ENCODE results near the gene SLC5A9. TPM values are rescaled to one million over a fixed set of nuclear protein-coding genes. Genes with fewer than 3 reads are reported as not detected.

The SLC5A9 gene
- 0.16 TPM for total RNA-seq
- 0.27 TPM for polyA plus RNA-seq

DNA sequence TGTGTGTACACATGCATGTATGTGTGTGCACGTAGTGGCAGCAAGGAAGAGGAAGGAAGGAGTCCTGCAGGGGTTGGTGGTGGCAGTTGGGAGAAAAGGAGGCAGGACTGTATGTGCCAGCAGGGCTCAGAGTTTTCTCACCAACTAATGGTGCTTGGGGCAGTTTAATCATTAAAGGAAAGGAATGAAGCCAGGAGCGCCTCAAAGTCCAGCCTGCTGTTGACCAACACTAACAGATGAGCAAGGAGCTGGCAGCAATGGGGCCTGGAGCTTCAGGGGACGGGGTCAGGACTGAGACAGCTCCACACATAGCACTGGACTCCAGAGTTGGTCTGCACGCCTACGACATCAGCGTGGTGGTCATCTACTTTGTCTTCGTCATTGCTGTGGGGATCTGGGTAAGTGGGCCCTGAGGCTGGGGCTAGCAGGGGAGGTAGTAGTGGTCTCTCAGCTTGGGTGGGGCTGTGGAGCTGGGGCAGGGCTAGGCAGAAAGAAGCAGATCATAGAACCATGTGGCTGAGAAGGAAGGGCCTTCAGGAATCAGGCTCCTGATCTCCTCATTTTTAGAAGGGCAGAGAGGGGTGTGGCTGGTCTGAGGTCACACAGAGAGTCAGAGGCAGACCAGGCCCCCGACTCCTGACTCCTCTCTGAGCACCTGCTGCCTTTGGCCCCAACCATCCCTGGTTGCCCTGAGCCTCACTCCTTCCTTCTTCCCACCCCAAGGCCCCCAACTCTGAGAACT is at the start of gene SLC5A9:
Gene SLC5A9 (plus strand): TSS at position 216 of the 742 bp plus-strand sequence. CDS start 21 bp downstream, at position 237.
- 85% methylated on average over 8 of the region's 8 CpGs for WGBS
- H3K4me3 ChIP-seq (ENCODE audit: low read depth, low read length) = no peak within 1 kb of the TSS
- no peak within 1 kb of the TSS for H3K27ac ChIP-seq (ENCODE audit: low read depth)
- no peaks in the 10 kb centered on the region for H3K36me3 ChIP-seq (ENCODE audit: insufficient read depth)
- no peak for DNase-seq (ENCODE audit: extremely low spot score)
- H3K4me1 ChIP-seq (ENCODE audit: insufficient read depth) = no peaks in the 10 kb centered on the region

DNA sequence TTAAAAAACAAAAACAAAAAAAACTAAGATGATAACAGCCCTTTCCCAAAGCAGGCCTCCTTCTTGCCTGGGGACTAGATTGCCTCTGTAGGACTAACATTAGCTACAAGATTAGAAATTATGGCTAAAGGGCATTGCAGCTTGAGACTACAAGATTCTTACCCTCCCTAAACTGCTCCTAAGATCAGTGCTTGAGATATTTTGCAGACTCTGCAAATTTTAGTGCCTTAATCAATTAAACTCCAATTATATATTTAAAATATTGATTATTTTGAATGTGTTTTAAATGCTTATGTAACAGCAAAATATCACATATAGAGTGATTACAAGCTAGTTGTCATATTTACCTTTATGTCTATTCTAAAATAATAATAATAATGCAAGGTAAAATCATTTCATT is 47.4 kb upstream of the SLC5A9 start:
- no peak overlapping the region for H3K27ac ChIP-seq (ENCODE audit: low read depth)
- H3K4me1 ChIP-seq (ENCODE audit: insufficient read depth) = no peaks in the 10 kb centered on the region
- no peak for DNase-seq (ENCODE audit: extremely low spot score)
- H3K36me3 ChIP-seq (ENCODE audit: insufficient read depth) = no peaks in the 10 kb centered on the region
- no peak overlapping the region for H3K4me3 ChIP-seq (ENCODE audit: low read depth, low read length)

DNA sequence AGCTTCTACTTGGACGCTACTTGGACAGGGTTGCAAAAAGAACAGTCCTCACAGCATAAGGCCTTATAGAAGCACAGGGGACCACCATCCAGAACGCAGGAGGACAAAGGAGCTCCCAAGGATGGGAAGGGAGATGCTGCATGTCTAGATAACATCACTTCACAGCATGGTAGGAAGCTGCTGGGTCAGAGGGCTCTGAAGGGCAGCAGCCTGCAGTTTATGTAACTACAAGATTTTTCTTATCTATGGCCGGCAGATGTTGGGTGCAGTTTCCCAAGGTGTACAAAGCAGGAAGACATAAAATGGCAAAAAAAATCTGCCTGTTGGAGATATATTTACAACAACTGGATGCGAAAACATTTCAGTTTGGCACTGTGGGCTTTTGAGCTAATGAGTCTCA is 45.3 kb upstream of the SLC5A9 start:
- Histone ChIP-seq H3K4me3 (ENCODE audit: low read depth, low read length) (no peak overlapping the region), H3K27ac (ENCODE audit: low read depth) (no peak overlapping the region), H3K36me3 (ENCODE audit: insufficient read depth) (no peaks in the 10 kb centered on the region), H3K4me1 (ENCODE audit: insufficient read depth) (no peaks in the 10 kb centered on the region)
- no peak for DNase-seq (ENCODE audit: extremely low spot score)
- WGBS = 46% methylated on average over 4 of the region's 4 CpGs

DNA sequence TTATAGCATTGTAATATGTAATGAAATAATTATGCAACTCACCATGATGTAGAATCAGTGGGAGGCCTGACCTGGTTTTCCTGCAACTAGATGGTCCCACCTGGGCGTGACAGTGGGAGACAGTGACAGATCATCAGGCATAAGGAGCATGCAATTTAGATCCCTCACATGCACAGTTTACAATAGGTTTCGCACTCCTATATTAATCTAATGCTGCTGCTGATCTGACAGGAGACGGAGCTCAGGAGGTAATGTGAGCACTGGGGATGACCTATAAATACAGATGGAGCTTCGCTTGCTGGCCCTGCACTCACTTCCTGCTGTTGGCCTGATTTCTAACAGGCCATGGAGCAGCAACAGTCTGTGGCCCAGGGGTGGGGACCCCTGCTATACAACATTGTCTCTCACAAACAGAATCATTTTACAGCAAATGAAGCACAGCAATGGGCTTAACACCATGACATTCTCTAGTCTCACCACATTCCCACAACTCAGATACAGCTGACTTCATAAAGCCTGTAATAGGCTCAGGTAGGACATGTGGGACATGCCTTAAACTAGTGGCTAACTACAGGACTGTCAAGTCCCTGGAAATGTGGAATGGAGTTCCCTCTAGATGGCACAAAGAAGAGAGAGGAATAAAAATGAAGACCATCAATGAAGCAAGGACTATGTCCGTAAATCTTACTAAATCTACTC is 40.7 kb upstream of the SLC5A9 start:
- no peak for DNase-seq (ENCODE audit: extremely low spot score)
- no peaks in the 10 kb centered on the region for H3K36me3 ChIP-seq (ENCODE audit: insufficient read depth)
- no peaks in the 10 kb centered on the region for H3K4me1 ChIP-seq (ENCODE audit: insufficient read depth)
- no peak overlapping the region for H3K27ac ChIP-seq (ENCODE audit: low read depth)
- 87% methylated on average over 5 of the region's 5 CpGs for WGBS
- H3K4me3 ChIP-seq (ENCODE audit: low read depth, low read length) = no peak overlapping the region

DNA sequence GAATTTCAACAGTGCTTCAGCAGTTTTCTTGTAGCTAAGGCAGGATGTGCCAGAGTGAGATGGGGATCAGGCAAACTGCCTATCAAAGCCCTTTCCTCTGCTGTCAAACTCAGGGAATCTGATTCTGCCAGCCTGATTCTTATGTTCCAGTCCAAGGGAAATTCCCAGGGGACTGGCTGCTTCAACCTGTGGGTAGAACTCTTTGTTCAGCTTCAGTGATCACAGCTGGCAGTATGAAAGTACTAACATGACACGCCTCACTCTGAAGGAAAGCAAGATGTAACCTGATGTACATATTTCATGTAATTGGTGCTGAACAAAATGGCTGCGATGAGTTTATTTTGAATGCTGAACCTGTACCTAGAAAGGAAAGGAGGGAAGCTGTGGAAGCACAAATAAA is 40.1 kb upstream of the SLC5A9 start:
- Histone ChIP-seq H3K27ac (ENCODE audit: low read depth) (no peak overlapping the region), H3K36me3 (ENCODE audit: insufficient read depth) (no peaks in the 10 kb centered on the region), H3K4me3 (ENCODE audit: low read depth, low read length) (no peak overlapping the region), H3K4me1 (ENCODE audit: insufficient read depth) (no peaks in the 10 kb centered on the region)
- 88% methylated on average over 2 of the region's 2 CpGs for WGBS
- DNase-seq (ENCODE audit: extremely low spot score) = no peak

DNA sequence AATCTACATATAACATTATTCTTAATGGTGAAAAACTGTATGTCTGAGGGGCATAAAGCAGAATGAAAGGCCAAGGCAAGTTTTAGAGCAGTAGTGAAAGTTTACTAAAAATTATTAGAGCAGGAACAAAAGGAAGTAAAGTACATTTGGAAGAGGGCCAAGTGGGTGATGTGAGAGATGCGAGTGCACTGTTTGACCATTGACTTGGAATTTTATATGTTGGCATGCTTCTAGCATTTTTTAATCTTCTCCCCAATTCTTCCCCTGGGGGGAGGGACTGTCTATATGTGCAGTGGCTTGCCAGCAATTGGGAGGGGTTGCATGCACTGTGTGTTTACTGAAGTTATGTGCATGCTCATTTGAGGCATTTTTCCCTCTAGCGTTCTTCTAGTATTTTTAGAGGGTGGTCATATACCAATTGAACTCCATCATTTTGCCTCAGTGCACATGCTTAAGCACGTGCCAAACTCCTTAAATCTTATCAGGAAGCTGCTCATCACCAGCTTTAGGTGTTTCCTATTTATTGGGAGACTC is 36.1 kb upstream of the SLC5A9 start:
- H3K27ac ChIP-seq (ENCODE audit: low read depth) = no peak overlapping the region
- WGBS = 40% methylated on average over 3 of the region's 3 CpGs
- DNase-seq (ENCODE audit: extremely low spot score) = no peak
- no peaks in the 10 kb centered on the region for H3K36me3 ChIP-seq (ENCODE audit: insufficient read depth)
- no peak overlapping the region for H3K4me3 ChIP-seq (ENCODE audit: low read depth, low read length)
- H3K4me1 ChIP-seq (ENCODE audit: insufficient read depth) = no peaks in the 10 kb centered on the region

DNA sequence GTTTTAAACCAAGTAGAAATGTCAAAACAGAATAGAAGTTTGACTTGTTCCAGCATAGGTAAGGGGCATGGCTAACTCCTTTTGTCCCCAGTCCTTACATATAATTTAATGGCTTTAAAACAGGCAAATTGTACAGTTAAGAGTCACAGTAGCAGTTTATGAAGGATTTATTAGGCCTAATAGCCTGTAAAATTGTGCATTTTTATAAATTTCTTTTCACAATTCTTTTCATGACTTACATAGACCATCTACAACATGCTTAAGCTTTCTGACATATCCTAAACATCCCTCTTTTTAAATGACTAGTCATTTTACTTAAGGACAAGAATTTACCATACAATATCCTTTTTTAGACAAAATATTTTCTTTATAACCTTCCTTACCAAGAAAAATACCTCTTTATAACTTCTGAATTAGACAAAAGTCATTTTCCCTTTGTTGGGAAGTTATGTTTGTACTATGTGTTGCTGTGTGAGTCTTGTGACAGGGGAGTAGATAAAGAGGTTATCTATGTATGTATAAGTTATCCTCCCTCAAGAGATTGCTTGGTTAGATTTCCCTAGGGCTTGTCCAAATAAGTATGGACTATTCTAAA is 34.5 kb upstream of the SLC5A9 start:
- H3K4me3 ChIP-seq (ENCODE audit: low read depth, low read length) = no peak overlapping the region
- H3K36me3 ChIP-seq (ENCODE audit: insufficient read depth) = no peaks in the 10 kb centered on the region
- no peaks in the 10 kb centered on the region for H3K4me1 ChIP-seq (ENCODE audit: insufficient read depth)
- no peak overlapping the region for H3K27ac ChIP-seq (ENCODE audit: low read depth)
- no peak for DNase-seq (ENCODE audit: extremely low spot score)

DNA sequence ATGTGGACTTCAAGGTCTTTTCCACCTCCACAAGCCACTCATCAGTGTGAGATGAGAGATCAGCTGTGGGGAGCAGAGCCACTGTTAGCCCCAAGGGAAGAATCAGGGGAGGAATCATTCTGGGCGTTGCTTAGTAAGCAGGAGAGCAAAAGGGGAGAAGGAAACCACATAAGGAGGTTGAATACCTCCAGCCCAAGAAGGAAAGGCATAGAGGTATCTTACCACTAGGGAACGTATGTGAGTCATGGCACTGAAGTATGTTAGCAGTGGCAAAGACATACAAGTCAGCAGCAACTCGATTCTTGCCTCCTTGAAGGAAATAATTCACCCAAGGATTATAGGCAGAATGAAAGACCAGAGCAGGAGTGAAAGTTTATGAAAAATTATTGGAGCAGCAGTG is 31.6 kb upstream of the SLC5A9 start:
- Histone ChIP-seq H3K36me3 (ENCODE audit: insufficient read depth) (no peaks in the 10 kb centered on the region), H3K4me3 (ENCODE audit: low read depth, low read length) (no peak overlapping the region), H3K27ac (ENCODE audit: low read depth) (no peak overlapping the region), H3K4me1 (ENCODE audit: insufficient read depth) (no peaks in the 10 kb centered on the region)
- DNase-seq (ENCODE audit: extremely low spot score) = no peak
- WGBS = 66% methylated on average over 3 of the region's 3 CpGs

DNA sequence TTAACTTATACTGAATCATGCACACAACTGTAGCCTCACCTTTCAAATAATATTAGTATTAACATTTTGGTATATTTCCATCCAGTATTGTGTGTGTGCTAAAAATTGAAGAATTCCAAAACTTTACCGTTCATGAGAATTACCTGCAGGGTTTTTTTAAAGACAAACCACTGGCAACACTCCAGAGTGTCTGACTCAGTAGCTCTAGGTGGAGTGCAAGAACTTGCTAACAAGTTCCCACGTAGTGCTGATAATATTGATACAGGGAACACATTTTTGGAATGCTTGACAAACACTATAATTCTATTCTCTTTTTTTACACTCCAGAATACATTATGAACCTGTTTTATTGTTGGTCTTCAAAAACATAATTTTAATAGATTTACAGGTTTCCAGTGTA is 27.7 kb upstream of the SLC5A9 start:
- no peak for DNase-seq (ENCODE audit: extremely low spot score)
- no peak overlapping the region for H3K4me3 ChIP-seq (ENCODE audit: low read depth, low read length)
- WGBS = 59% methylated on average over 2 of the region's 2 CpGs
- H3K36me3 ChIP-seq (ENCODE audit: insufficient read depth) = no peaks in the 10 kb centered on the region
- no peaks in the 10 kb centered on the region for H3K4me1 ChIP-seq (ENCODE audit: insufficient read depth)
- H3K27ac ChIP-seq (ENCODE audit: low read depth) = no peak overlapping the region

DNA sequence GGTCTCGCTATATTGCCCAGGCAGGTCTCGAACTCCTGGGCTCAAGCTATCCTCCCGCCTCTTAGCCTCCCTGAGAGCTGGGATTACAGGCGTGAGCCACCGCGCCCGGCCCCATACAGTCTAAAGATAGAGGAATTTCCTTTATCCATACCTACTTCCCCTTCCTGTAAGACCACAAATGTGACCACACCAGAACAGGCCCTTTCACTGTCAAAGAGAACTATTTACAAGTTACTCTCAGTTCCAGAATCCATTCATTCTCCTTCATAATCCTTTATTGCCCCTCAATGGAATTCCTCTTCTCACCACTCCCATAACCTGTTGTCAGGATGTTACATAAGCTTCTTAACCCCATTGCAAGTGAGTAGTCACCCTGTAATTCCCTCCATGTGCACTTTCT is 26.3 kb upstream of the SLC5A9 start:
- Histone ChIP-seq H3K27ac (ENCODE audit: low read depth) (no peak overlapping the region), H3K36me3 (ENCODE audit: insufficient read depth) (no peaks in the 10 kb centered on the region), H3K4me1 (ENCODE audit: insufficient read depth) (no peaks in the 10 kb centered on the region), H3K4me3 (ENCODE audit: low read depth, low read length) (no peak overlapping the region)
- no peak for DNase-seq (ENCODE audit: extremely low spot score)
- 67% methylated on average over 5 of the region's 7 CpGs for WGBS

DNA sequence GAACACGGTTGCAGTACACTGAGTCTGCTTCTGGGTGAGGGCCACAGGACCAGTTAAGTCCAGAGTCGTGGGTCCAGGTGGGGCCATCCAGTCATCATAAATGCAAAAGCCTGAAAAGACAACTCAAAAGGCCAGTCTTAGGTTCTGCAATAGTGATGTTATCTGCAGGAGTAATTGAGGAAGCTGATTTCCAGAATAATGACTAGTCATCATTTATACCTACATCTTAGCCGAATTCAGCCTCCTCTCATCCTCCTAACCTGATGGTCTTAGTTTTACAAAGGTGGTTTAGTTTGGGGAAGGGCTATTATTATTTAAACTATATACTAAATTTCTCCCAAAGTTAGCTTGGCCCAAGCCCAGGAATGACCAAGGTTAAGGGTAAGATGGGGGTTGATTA is 23.5 kb upstream of the SLC5A9 start:
- DNase-seq (ENCODE audit: extremely low spot score) = no peak
- H3K27ac ChIP-seq (ENCODE audit: low read depth) = no peak overlapping the region
- no peak overlapping the region for H3K4me3 ChIP-seq (ENCODE audit: low read depth, low read length)
- H3K4me1 ChIP-seq (ENCODE audit: insufficient read depth) = no peaks in the 10 kb centered on the region
- WGBS = 85% methylated on average over 3 of the region's 3 CpGs
- H3K36me3 ChIP-seq (ENCODE audit: insufficient read depth) = no peaks in the 10 kb centered on the region

DNA sequence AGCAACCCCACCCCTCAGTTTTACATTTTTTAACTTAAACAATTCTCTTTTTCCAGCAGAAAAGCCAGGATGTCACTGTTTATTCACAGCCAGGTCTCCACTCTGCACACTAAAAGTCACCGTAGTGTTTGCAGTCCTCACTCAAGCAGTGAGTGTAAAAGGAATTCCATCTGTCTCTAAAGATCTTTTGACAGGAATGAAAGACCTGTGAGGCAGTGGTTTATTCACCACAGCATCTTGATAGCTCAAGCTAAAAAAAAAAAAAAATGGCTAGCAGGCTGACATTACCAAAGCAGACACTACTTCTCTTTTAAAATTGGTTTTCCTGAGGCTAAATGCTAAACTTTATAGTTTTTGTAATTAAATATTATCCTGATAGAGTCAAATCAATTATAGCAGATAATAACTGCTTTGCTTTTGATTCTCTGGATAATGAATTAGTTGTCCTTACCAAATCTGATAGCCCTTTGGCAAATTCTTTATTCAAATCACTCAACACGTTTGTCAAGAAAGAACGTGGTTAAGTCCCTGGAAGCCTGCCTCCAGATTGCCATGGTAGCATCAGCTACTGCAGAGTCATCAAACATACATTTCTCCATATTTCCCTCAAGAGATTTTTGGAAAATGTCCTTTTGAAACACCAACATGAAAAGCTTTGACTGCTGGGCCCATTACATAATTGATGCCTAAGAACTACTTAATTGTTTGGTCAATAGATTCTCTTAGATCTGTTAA is 22.2 kb upstream of the SLC5A9 start:
- 70% methylated on average over 3 of the region's 3 CpGs for WGBS
- no peak for DNase-seq (ENCODE audit: extremely low spot score)
- Histone ChIP-seq H3K27ac (ENCODE audit: low read depth) (no peak overlapping the region), H3K4me1 (ENCODE audit: insufficient read depth) (no peaks in the 10 kb centered on the region), H3K4me3 (ENCODE audit: low read depth, low read length) (no peak overlapping the region), H3K36me3 (ENCODE audit: insufficient read depth) (no peaks in the 10 kb centered on the region)

DNA sequence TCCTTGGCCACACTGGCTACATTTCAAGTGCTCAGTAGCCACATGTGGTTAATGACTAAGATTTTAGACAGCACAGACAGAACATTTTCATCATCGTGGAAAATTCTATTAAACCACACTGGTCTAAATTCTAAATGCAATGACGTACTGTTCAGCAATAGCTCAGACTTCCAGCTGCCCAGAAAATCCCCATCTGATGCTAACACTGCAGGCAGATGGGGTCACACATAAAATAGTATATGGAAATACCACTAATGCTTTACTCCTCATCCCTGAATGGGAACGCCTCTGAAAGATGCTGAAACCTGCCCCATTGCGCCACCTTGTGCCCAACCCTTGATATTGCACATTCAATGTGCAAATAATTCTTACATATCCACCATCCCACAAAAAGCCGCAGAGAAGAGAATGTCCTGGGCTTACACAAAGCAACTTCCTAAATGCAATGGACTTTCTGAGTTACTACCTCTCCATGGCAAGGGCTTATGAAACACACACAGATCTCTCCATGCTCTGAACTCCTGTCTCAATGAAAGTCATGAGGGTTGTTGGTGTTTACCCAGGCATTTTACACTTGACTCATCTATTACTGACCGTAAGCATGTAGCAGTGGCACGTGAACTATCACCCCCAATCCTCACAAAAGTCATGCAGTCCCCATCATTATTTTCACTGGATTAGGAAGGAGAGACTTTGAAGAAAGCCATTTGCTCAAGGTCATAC is 20.3 kb upstream of the SLC5A9 start:
- DNase-seq (ENCODE audit: extremely low spot score) = peak; percentile 56
- no peak overlapping the region for H3K27ac ChIP-seq (ENCODE audit: low read depth)
- no peak overlapping the region for H3K4me3 ChIP-seq (ENCODE audit: low read depth, low read length)
- WGBS = 19% methylated on average over 7 of the region's 7 CpGs
- H3K36me3 ChIP-seq (ENCODE audit: insufficient read depth) = no peaks in the 10 kb centered on the region
- H3K4me1 ChIP-seq (ENCODE audit: insufficient read depth) = no peaks in the 10 kb centered on the region

Measured in urinary bladder (tissue), 4 donors.